HG03108 (cell line): ENCODE data around the gene KSR1.
"Not testable (repeated sequence)": the region's sequence is repeated elsewhere in the genome, so short reads cannot be mapped to it uniquely, and the experiment has no call there.

Source experiments
- ATAC-seq: cut with Tn5 transposase; IDR thresholded peaks from one replicate; pipeline ENCODE4 v1.9.1; 2021; ENCODE audit warnings: moderate library complexity; ENCODE audit not compliant: unreplicated experiment

The KSR1 gene

GRCh38 chr17:27425991-27426390 lies 30.3 kb upstream of the KSR1 start:
- no peak for ATAC-seq

- ATAC-seq: not testable (repeated sequence)
Observed at GRCh38 chr17:27426471-27426870, 29.8 kb upstream of the KSR1 start.

- not testable (repeated sequence) for ATAC-seq
Observed at GRCh38 chr17:27427166-27427862, 28.9 kb upstream of the KSR1 start.

GRCh38 chr17:27428781-27429505 lies 27.3 kb upstream of the KSR1 start:
- no peak for ATAC-seq

GRCh38 chr17:27429666-27430382 lies 26.4 kb upstream of the KSR1 start:
- ATAC-seq: no peak

- ATAC-seq: no peak
Observed at GRCh38 chr17:27430383-27430840, 25.8 kb upstream of the KSR1 start.

- ATAC-seq: no peak
Observed at GRCh38 chr17:27430882-27431491, 25.3 kb upstream of the KSR1 start.

GRCh38 chr17:27433521-27433920 lies 22.7 kb upstream of the KSR1 start:
- ATAC-seq: no peak

GRCh38 chr17:27435431-27436070 lies 20.7 kb upstream of the KSR1 start:
- not testable (repeated sequence) for ATAC-seq

GRCh38 chr17:27438348-27438998 lies 17.8 kb upstream of the KSR1 start:
- ATAC-seq: no peak

GRCh38 chr17:27439342-27439741 lies 16.9 kb upstream of the KSR1 start:
- no peak for ATAC-seq

- no peak for ATAC-seq
Observed at GRCh38 chr17:27442702-27443101, 13.5 kb upstream of the KSR1 start.

GRCh38 chr17:27443491-27443890 lies 12.8 kb upstream of the KSR1 start:
- ATAC-seq: no peak

GRCh38 chr17:27445971-27446370 lies 10.3 kb upstream of the KSR1 start:
- ATAC-seq: no peak

- no peak for ATAC-seq
Observed at GRCh38 chr17:27446569-27447301, 9.5 kb upstream of the KSR1 start.

- not testable (repeated sequence) for ATAC-seq
Observed at GRCh38 chr17:27448534-27448933, 7.7 kb upstream of the KSR1 start.

- no peak for ATAC-seq
Observed at GRCh38 chr17:27449541-27449940, 6.7 kb upstream of the KSR1 start.

- ATAC-seq: no peak
Observed at GRCh38 chr17:27449988-27450387, 6.3 kb upstream of the KSR1 start.

GRCh38 chr17:27450416-27450815 lies 5.8 kb upstream of the KSR1 start:
- no peak for ATAC-seq

GRCh38 chr17:27451906-27452305 lies 4.3 kb upstream of the KSR1 start:
- ATAC-seq: no peak
